Epidermal melanocyte (primary cell): ENCODE results near the gene ZNF814.
"Not testable (repeated sequence)": the region's sequence is repeated elsewhere in the genome, so short reads cannot be mapped to it uniquely, and the experiment has no call there.

Source experiments
- DNase-seq: peaks from one replicate; pipeline ENCODE4 v3.0.0; 2011; ENCODE audit warnings: low spot score; ENCODE audit not compliant: insufficient read length

The ZNF814 gene

GRCh38 chr19:57862351-57862750, 26.5 kb downstream of the ZNF814 start:
- not testable (repeated sequence) for DNase-seq

GRCh38 chr19:57854117-57854516, 34.7 kb downstream of the ZNF814 start:
- DNase-seq = not testable (repeated sequence)

GRCh38 chr19:57851812-57852603, 36.8 kb downstream of the ZNF814 start:
- DNase-seq = not testable (repeated sequence)

- peak; percentile 15 for DNase-seq
These were observed 38.3 kb downstream of the ZNF814 start for GRCh38 chr19:57850553-57851017.

DNA sequence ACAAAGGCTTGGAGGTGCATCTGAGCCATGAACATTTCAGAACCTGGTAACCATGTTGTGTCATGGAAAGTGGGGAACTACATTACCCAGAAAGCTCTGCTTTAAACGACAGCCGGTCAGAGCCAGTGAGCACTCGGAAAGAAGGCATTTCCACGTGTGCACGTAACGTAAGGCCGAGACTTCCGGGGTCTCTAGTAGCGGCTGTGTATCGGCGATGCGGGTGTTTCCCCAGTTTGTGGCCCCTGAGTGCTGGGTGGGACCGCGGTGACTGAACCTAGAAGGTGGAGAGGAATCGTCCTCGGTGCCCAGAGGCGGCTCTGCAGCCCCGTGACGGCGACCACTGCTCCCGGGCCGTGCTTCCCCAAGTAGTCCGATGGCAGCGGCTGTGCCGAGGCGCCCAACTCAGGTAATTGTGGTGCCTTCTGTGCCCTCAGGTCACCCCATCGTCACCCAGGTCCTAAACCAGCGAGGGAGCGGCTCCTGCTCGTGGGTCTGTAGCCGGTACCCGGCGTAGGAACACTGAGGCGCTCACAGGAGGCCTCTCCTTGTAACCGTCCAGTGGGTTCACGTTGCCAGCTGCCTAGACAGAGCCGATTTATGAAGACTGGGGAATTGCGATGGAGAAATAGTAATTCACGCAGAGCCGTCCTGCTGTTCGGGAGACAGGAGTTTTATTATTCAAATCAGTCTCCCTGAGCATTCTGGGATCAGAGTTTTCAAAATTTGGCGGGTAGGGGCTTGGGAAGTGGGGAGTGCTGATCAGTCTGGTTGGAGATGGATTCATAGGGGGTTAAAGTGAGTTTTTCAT, 39.0 kb downstream of the ZNF814 start, which contains the start of gene ZNF587:
Gene ZNF587, plus strand, starts transcription at position 194 of the 808 bp plus-strand sequence. Its CDS starts 180 bp downstream, at position 374.
- DNase-seq = peak; percentile 45

- DNase-seq = not testable (repeated sequence)
These were observed 39.6 kb downstream of the ZNF814 start for GRCh38 chr19:57849162-57849665.

DNA sequence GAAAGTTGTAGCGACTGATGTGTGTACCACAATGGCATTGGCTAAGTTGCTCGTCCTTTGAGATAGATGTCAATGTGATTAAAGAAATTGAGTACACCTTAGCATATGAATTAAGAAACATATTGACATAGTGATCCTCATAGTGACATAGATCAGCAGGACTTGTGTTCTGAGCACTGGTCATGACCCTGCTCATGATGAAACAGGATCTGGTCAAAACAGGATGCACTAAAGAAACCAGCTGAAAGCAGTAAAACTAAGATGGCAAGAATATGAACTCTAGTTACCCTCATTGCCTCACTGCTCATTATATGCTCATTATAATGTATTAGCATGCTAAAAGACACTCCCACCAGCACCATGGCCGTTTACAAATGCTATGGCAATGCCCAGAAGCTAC, 41.7 kb downstream of the ZNF814 start:
- DNase-seq = not testable (repeated sequence)

GRCh38 chr19:57841122-57841763, 47.6 kb downstream of the ZNF814 start:
- no peak for DNase-seq

GRCh38 chr19:57838622-57839191, 50.1 kb downstream of the ZNF814 start:
- DNase-seq = not testable (repeated sequence)

DNA sequence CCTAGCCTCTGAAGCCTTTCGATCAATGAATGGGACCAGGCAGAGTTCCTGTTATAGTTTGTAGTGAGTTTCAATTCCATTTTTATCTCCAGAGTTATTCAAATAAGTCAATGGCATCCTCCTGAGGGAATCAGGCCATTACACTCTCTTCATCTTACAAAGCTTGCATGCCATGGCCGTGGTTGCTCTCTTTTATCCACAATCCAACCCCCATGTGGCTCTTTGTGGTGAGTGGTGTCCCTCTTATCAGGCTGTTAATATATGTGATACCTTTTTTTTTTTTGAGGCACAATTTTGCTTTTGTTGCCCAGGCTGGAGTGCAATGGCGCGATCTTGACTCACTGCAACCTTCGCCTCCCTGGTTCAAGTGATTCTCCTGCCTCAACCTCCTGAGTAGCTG, 51.8 kb downstream of the ZNF814 start:
- not testable (repeated sequence) for DNase-seq

DNA sequence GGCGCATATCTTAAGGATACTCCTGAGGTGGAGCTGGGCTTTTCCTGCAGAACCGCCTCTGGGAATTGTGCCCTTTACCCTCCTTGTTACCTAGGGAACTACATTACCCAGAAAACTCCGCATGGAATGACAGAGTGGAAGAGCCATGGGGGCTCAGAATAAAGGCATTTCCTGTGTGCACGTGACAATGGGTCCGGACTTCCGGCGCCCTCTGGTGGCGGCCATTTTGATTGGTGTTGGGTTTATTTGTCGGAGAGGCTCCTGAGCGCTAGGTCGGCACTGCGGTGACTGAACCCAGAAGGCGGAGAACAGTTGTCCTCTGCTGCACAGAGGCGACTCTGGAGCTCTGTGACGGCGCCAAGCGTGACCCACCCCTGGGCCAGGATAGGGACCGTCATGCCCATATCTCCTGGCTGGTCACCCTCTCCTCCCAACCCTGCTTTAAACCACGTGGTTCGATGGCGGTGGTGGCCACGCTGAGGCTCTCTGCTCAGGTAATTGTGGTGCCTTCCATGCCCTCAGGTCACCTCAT, 58.7 kb downstream of the ZNF814 start, which contains the start of gene ZNF587B:
Gene ZNF587B, plus strand, starts transcription at position 229 of the 532 bp plus-strand sequence. Its CDS starts 230 bp downstream, at position 459.
- DNase-seq = peak; percentile 76

- no peak for DNase-seq
These were observed 59.5 kb downstream of the ZNF814 start for GRCh38 chr19:57829316-57829715.

DNA sequence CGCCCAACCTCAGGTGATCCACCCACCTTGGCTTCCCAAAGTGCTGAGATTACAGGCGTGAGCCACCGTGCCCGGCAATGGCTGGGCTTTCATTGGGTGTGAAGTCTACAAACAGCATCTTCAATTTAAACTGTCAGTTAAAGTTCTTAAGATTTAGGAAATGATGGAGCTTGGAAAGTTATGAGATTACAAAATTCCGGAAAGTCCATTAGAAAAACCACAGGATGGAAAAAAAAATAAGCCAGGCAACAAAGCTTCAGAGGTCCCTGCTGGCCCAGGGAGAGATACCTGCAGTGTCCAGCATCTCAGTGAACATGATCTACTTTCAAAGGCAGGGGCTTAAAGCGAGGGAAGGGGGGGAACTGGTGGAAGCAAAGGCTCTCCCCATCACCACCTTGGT, 63.3 kb downstream of the ZNF814 start:
- DNase-seq = no peak

GRCh38 chr19:57823608-57824007, 65.2 kb downstream of the ZNF814 start:
- not testable (repeated sequence) for DNase-seq

- DNase-seq = not testable (repeated sequence)
These were observed 65.7 kb downstream of the ZNF814 start for GRCh38 chr19:57823155-57823554.

DNA sequence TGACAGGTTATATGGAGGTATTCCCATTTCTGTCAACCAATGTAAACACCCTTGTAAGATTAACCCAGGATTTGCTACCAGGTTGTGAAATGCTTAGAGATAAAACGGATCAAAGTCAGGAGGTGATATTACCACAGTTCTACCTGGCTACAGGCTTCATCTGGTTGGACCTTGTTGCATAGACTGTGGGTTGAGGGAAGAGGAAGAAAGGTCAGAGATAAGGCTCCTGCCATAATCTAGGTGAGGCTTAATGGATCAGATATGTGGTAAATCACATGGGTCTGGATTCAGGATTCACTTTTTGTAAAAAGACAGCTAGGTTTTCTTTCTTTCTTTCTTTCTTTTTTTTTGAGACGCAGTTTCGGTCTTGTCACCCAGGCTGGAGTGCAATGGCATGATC, 67.3 kb downstream of the ZNF814 start:
- DNase-seq = not testable (repeated sequence)

- DNase-seq = not testable (repeated sequence)
These were observed 67.7 kb downstream of the ZNF814 start for GRCh38 chr19:57821095-57821494.

DNA sequence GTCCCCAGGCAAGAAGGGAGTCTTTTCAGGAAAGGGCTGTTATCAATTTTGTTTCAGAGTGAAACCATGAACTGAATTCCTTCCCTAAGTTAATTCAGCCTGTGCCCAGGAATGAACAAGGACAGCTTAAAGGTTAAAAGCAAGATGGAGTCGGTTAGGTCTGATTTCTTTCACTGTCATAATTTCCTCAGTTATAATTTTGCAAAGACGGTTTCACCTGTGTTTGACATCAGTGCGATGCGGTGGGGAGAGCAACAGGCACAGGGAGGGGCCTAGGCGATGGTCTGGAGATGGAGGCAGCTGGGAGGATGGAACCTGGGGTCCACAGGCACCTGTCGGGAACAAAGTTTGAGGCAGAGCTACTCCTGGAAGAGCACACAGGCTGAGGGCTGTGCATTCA, 68.2 kb downstream of the ZNF814 start:
- no peak for DNase-seq

- DNase-seq = peak; percentile 95
These were observed 69.2 kb downstream of the ZNF814 start for GRCh38 chr19:57819475-57820148.

GRCh38 chr19:57818378-57818777, 70.5 kb downstream of the ZNF814 start:
- DNase-seq = no peak
